Measurements from ENCODE around the gene PLCB3. TPM values are rescaled to one million over a fixed set of nuclear protein-coding genes. Genes with fewer than 3 reads are reported as not detected.

Gene PLCB3
- total and polyA plus RNA-seq, 2 of the 13 experiments (the other 11 are each of a cell fraction or from before 2014, with no cell fraction given): 7.5 to 13.8 TPM

DNA sequence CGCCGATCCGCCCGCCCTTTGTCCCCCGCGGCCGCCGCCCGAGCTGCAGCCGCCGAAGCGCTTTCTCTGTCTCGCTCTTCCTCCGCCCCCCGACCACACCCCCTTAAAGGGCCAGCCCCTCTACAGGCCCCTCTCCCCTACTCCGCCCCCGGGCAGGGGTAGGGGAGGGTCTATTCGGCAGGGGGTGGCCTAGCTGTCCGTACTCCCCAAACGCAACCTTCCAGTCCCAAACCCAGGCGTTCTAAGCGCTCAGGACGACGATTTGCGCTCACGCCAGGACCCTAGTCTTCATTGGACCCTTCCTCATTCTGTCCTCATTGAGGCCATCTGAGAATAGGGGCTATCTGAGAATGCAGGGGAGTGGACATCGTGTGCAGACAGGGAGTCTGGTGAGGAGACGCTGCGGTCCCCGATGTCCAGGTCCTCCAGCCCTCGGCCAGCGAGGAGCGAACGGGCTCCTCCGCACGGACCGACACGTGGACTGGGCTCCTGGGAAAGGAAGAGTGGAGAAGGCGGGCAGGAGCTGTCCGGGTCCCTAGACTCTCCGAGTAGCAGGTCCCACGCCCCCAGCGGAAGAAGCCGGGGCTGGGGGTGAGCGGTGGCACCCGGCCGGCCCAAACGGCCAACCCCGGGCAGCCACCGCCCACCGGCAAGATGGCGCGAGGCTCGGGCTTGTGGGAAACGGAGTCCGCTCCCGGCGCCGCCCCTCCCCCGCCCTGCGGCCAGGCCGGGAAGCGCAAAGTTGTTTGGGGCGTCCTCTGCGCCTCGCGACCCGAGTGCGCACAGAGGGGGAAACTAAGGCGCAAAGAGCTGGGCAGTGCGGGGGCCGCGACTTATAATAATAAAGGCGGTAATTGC is 4.2 kb upstream of the PLCB3 start, which contains the start of gene PPP1R14B (continued):
- TF ChIP-seq MEIS1 (CRISPR knock-in tag; IDR thresholded peaks at IDR 0.05; ENCODE audit: borderline replicate concordance): no peak
- TF ChIP-seq IRF2 (CRISPR knock-in tag; IDR thresholded peaks at IDR 0.05): no peak; the same call in 1 of the 2 replicates
- no peak for TF ChIP-seq U2AF1 (optimal IDR thresholded peaks at IDR 0.05; ENCODE audit: low read depth, low read length)
- TF ChIP-seq, protein P1, sequence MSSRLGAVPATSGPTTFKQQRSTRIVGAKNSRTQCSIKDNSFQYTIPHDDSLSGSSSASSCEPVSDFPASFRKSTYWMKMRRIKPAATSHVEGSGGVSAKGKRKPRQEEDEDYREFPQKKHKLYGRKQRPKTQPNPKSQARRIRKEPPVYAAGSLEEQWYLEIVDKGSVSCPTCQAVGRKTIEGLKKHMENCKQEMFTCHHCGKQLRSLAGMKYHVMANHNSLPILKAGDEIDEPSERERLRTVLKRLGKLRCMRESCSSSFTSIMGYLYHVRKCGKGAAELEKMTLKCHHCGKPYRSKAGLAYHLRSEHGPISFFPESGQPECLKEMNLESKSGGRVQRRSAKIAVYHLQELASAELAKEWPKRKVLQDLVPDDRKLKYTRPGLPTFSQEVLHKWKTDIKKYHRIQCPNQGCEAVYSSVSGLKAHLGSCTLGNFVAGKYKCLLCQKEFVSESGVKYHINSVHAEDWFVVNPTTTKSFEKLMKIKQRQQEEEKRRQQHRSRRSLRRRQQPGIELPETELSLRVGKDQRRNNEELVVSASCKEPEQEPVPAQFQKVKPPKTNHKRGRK (CRISPR knock-in tag; IDR thresholded peaks at IDR 0.05): no peak
- no peak for TF ChIP-seq NCOA2 (CRISPR knock-in tag; IDR thresholded peaks at IDR 0.05)
- TF ChIP-seq, protein P2, sequence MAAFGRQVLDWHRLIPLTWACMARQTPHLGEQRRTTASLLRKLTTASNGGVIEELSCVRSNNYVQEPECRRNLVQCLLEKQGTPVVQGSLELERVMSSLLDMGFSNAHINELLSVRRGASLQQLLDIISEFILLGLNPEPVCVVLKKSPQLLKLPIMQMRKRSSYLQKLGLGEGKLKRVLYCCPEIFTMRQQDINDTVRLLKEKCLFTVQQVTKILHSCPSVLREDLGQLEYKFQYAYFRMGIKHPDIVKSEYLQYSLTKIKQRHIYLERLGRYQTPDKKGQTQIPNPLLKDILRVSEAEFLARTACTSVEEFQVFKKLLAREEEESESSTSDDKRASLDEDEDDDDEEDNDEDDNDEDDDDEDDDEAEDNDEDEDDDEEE (CRISPR knock-in tag; IDR thresholded peaks at IDR 0.05): no peak
- TF ChIP-seq SALL2 (CRISPR knock-in tag; IDR thresholded peaks at IDR 0.05): 0 out of 2 replicates have a peak, but pooled peaks have one; percentile 15
- no peak for TF ChIP-seq SOX13 (IDR thresholded peaks at IDR 0.05)
- no peak; a peak in 1 of 4 replicates for TF ChIP-seq SOX13 (CRISPR knock-in tag; conservative IDR thresholded peaks at IDR 0.05 in 1 of 2, IDR thresholded peaks at IDR 0.05 in 1 of 2)
- TF ChIP-seq ZNF782 (CRISPR knock-in tag; IDR thresholded peaks at IDR 0.05; ENCODE audit: borderline replicate concordance): no peak
- TF ChIP-seq, protein P3, sequence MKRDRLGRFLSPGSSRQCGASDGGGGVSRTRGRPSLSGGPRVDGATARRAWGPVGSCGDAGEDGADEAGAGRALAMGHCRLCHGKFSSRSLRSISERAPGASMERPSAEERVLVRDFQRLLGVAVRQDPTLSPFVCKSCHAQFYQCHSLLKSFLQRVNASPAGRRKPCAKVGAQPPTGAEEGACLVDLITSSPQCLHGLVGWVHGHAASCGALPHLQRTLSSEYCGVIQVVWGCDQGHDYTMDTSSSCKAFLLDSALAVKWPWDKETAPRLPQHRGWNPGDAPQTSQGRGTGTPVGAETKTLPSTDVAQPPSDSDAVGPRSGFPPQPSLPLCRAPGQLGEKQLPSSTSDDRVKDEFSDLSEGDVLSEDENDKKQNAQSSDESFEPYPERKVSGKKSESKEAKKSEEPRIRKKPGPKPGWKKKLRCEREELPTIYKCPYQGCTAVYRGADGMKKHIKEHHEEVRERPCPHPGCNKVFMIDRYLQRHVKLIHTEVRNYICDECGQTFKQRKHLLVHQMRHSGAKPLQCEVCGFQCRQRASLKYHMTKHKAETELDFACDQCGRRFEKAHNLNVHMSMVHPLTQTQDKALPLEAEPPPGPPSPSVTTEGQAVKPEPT (CRISPR knock-in tag; IDR thresholded peaks at IDR 0.05; ENCODE audit: low read depth): no peak
- no peak for TF ChIP-seq SIN3B (IDR thresholded peaks at IDR 0.05; ENCODE audit: low read length)
- TF ChIP-seq ZNF484 (CRISPR knock-in tag; IDR thresholded peaks at IDR 0.05; ENCODE audit: borderline replicate concordance, low read depth): no peak
- peak; percentile 41; the same call in 1 of the 2 replicates for TF ChIP-seq KDM5A (IDR thresholded peaks at IDR 0.05; ENCODE audit: borderline replicate concordance, low read length)
- no peak for TF ChIP-seq PAX8 (CRISPR knock-in tag; IDR thresholded peaks at IDR 0.05; ENCODE audit: borderline replicate concordance)
- no peak for TF ChIP-seq FOXM1 (CRISPR knock-in tag; IDR thresholded peaks at IDR 0.05)
- peak in 1 of 2 experiments; percentile 44; a peak in 1 of 4 replicates for TF ChIP-seq POLR2A (IDR thresholded peaks at IDR 0.05; ENCODE audit: insufficient read depth in 1 of 2, low read depth in 2 of 2, low read length in 2 of 2)
- no peak for TF ChIP-seq BRCA1 (CRISPR knock-in tag; IDR thresholded peaks at IDR 0.05)
- TF ChIP-seq ELF3 (CRISPR knock-in tag; IDR thresholded peaks at IDR 0.05): no peak; the same call in 1 of the 2 replicates
- no peak for TF ChIP-seq ATRX (CRISPR knock-in tag; IDR thresholded peaks at IDR 0.05; ENCODE audit: borderline replicate concordance)
- 0 out of 2 replicates have a peak, but pooled peaks have one; percentile 19 for TF ChIP-seq ETV6 (CRISPR knock-in tag; conservative IDR thresholded peaks at IDR 0.05)
- TF ChIP-seq, protein P4, sequence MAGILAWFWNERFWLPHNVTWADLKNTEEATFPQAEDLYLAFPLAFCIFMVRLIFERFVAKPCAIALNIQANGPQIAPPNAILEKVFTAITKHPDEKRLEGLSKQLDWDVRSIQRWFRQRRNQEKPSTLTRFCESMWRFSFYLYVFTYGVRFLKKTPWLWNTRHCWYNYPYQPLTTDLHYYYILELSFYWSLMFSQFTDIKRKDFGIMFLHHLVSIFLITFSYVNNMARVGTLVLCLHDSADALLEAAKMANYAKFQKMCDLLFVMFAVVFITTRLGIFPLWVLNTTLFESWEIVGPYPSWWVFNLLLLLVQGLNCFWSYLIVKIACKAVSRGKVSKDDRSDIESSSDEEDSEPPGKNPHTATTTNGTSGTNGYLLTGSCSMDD (CRISPR knock-in tag; IDR thresholded peaks at IDR 0.05): no peak
- no peak; the same call in 1 of the 2 replicates for TF ChIP-seq KLF12 (CRISPR knock-in tag; IDR thresholded peaks at IDR 0.05; ENCODE audit: borderline replicate concordance)
